ENCODE results near the gene TBC1D5.

TBC1D5 gene

GRCh38 chr3:17151598-17152373 lies 590.6 kb downstream of the TBC1D5 start:
- Histone ChIP-seq H3K27me3 (ENCODE audit: control insufficient read depth, insufficient read depth, low read length) (no peaks in the 10 kb centered on the region), H3K9ac (ENCODE audit: low read length) (no peak overlapping the region), H3K36me3 (ENCODE audit: control insufficient read depth, low read depth, low read length) (no peaks in the 10 kb centered on the region), H3K4me1 (ENCODE audit: control insufficient read depth, low read depth, low read length) (no peaks in the 10 kb centered on the region), H3K4me3 (ENCODE audit: low read length) (no peak overlapping the region), H3K27ac (ENCODE audit: low read length) (no peak overlapping the region), H3K9me3 (ENCODE audit: control insufficient read depth, low read depth, low read length) (no peaks in the 10 kb centered on the region)

GRCh38 chr3:17149076-17149475 lies 593.4 kb downstream of the TBC1D5 start:
- H3K36me3 ChIP-seq (ENCODE audit: control insufficient read depth, low read depth, low read length): no peaks in the 10 kb centered on the region
- no peak overlapping the region for H3K27ac ChIP-seq (ENCODE audit: low read length)
- H3K4me3 ChIP-seq (ENCODE audit: low read length): no peak overlapping the region
- peaks cover 2% of the 10 kb centered on the region for H3K4me1 ChIP-seq (ENCODE audit: control insufficient read depth, low read depth, low read length)
- no peak overlapping the region for H3K9ac ChIP-seq (ENCODE audit: low read length)
- no peaks in the 10 kb centered on the region for H3K27me3 ChIP-seq (ENCODE audit: control insufficient read depth, insufficient read depth, low read length)
- H3K9me3 ChIP-seq (ENCODE audit: control insufficient read depth, low read depth, low read length): no peaks in the 10 kb centered on the region

DNA sequence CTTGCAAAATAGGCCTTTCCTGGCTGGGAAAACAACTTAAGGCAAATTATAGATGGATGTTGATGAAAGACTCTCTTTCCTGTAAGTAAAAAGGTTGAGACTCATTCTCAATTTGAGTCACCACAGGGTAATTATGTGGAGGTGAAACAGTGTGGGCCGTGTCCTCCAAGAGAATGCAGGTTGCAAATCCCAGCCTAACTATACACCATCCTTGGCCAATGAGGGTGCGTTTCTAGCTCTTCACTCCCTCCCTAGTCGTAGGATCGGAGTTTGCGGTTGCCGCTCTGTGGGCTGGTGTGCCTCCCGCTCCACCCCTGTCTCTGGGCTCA lies 597.8 kb downstream of the TBC1D5 start:
- Histone ChIP-seq H3K9ac (ENCODE audit: low read length) (no peak overlapping the region), H3K4me1 (ENCODE audit: control insufficient read depth, low read depth, low read length) (peaks cover 6% of the 10 kb centered on the region), H3K4me3 (ENCODE audit: low read length) (no peak overlapping the region), H3K9me3 (ENCODE audit: control insufficient read depth, low read depth, low read length) (no peaks in the 10 kb centered on the region), H3K36me3 (ENCODE audit: control insufficient read depth, low read depth, low read length) (no peaks in the 10 kb centered on the region), H3K27ac (ENCODE audit: low read length) (no peak overlapping the region), H3K27me3 (ENCODE audit: control insufficient read depth, insufficient read depth, low read length) (no peaks in the 10 kb centered on the region)

DNA sequence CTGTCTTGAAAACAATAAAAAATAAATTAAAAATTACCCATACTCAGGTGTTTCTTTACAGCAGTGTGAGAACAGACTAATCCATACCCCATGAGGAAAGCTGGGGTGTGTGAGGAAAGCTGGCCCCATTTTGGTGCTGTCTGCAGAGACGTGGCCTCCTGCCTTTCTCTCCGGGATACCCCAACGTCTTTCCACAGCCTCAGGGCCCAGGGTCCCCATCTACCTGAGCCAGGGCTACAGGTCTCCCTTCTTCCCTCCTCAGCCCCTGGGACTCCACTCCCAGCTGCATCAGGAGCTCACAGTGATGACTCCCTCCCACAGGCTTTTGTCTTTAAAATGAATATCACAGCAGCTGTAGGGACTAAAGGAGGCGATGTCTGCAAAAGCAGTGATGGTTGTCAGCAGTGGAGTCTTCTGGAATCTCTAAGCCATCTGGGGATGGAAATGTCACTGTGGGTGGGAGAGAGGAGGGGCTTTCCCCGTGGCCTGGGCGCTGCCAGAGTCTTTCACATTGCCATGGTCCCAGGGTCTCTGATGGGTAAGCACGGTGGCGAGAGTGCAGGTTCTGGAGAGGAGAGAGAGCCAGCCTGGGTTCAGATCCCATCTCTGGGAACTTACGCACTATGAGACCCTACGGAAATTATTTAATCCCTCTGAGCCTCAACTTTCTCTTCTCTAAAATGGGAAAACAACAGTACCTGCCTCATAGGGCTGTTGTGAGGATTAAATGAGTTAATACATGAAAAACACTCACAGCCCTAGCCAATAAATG lies 598.4 kb downstream of the TBC1D5 start:
- Histone ChIP-seq H3K27ac (ENCODE audit: low read length) (no peak overlapping the region), H3K36me3 (ENCODE audit: control insufficient read depth, low read depth, low read length) (no peaks in the 10 kb centered on the region), H3K9ac (ENCODE audit: low read length) (no peak overlapping the region), H3K27me3 (ENCODE audit: control insufficient read depth, insufficient read depth, low read length) (no peaks in the 10 kb centered on the region), H3K9me3 (ENCODE audit: control insufficient read depth, low read depth, low read length) (no peaks in the 10 kb centered on the region), H3K4me1 (ENCODE audit: control insufficient read depth, low read depth, low read length) (peaks cover 6% of the 10 kb centered on the region), H3K4me3 (ENCODE audit: low read length) (no peak overlapping the region)

- peaks cover 6% of the 10 kb centered on the region for H3K4me1 ChIP-seq (ENCODE audit: control insufficient read depth, low read depth, low read length)
- no peaks in the 10 kb centered on the region for H3K27me3 ChIP-seq (ENCODE audit: control insufficient read depth, insufficient read depth, low read length)
- H3K9ac ChIP-seq (ENCODE audit: low read length): no peak overlapping the region
- H3K36me3 ChIP-seq (ENCODE audit: control insufficient read depth, low read depth, low read length): no peaks in the 10 kb centered on the region
- no peaks in the 10 kb centered on the region for H3K9me3 ChIP-seq (ENCODE audit: control insufficient read depth, low read depth, low read length)
- no peak overlapping the region for H3K4me3 ChIP-seq (ENCODE audit: low read length)
- H3K27ac ChIP-seq (ENCODE audit: low read length): no peak overlapping the region
Observed at GRCh38 chr3:17142516-17142915, 599.9 kb downstream of the TBC1D5 start.

DNA sequence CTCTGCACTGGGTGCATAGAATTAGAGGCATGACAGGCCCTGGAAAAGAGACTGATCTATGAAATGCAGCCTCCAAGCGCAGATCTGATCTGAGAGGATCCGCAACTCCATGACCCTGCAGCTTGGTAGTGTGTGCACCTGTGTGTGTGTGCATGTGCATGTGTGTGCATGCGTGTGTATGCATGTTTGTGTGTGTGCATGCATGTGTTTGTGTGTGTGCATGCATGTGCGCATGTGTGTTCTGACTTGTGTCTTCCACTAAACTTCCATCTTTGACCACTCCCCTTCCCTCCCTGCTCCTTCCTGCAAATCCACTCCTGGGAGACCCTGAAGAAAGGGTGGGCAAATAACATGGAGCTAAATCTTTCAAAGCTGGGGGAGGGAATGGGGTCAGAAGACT lies 600.7 kb downstream of the TBC1D5 start:
- Histone ChIP-seq H3K4me3 (ENCODE audit: low read length) (no peak overlapping the region), H3K9ac (ENCODE audit: low read length) (no peak overlapping the region), H3K27me3 (ENCODE audit: control insufficient read depth, insufficient read depth, low read length) (no peaks in the 10 kb centered on the region), H3K36me3 (ENCODE audit: control insufficient read depth, low read depth, low read length) (no peaks in the 10 kb centered on the region), H3K4me1 (ENCODE audit: control insufficient read depth, low read depth, low read length) (peaks cover 6% of the 10 kb centered on the region), H3K9me3 (ENCODE audit: control insufficient read depth, low read depth, low read length) (no peaks in the 10 kb centered on the region), H3K27ac (ENCODE audit: low read length) (no peak overlapping the region)

- no peak overlapping the region for H3K27ac ChIP-seq (ENCODE audit: low read length)
- no peaks in the 10 kb centered on the region for H3K27me3 ChIP-seq (ENCODE audit: control insufficient read depth, insufficient read depth, low read length)
- no peak overlapping the region for H3K9ac ChIP-seq (ENCODE audit: low read length)
- no peaks in the 10 kb centered on the region for H3K36me3 ChIP-seq (ENCODE audit: control insufficient read depth, low read depth, low read length)
- H3K9me3 ChIP-seq (ENCODE audit: control insufficient read depth, low read depth, low read length): no peaks in the 10 kb centered on the region
- no peak overlapping the region for H3K4me3 ChIP-seq (ENCODE audit: low read length)
- peaks cover 6% of the 10 kb centered on the region for H3K4me1 ChIP-seq (ENCODE audit: control insufficient read depth, low read depth, low read length)
Observed at GRCh38 chr3:17140670-17141505, 601.5 kb downstream of the TBC1D5 start.

DNA sequence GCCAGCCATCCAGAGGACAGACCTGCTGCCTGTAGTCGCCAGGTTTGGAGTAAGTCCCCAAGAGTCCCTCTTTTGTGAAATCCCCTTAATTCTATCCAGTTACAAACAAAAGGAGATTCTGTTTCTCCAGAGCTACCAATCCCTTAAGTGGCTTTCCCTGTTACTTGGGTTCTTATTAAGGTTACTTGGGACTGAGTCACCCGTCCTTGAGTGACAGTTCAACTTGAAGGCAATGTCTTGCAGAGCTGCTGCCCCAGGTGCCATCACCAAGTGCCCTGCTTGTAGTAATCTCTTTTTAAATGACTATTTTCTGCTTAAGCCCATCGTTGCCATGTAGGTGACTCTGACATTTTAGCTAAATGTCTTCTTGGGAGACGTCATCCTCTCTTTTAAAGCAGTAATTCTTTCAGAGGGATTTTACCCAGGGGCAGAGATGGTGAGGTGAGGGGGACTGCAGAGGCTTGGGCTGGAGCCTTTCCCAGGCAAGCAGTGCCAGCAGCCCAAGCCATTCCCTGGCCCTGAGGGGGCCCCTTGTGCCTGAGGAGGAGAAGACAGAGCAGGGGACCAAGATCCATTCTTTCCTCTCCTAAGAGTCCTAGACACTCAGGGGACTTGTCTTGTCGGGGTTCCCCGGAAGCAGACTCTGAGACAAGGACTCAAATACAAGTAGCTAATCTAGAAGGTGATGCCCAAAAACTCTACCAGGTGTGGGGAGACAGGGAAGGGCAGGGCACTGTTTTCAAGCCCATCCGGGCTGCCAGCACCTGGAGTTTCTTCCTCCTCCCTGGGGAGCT lies 604.0 kb downstream of the TBC1D5 start:
- Histone ChIP-seq H3K27ac (ENCODE audit: low read length) (no peak overlapping the region), H3K27me3 (ENCODE audit: control insufficient read depth, insufficient read depth, low read length) (no peaks in the 10 kb centered on the region), H3K36me3 (ENCODE audit: control insufficient read depth, low read depth, low read length) (no peaks in the 10 kb centered on the region), H3K4me3 (ENCODE audit: low read length) (no peak overlapping the region), H3K9ac (ENCODE audit: low read length) (no peak overlapping the region), H3K9me3 (ENCODE audit: control insufficient read depth, low read depth, low read length) (no peaks in the 10 kb centered on the region), H3K4me1 (ENCODE audit: control insufficient read depth, low read depth, low read length) (no peaks in the 10 kb centered on the region)

DNA sequence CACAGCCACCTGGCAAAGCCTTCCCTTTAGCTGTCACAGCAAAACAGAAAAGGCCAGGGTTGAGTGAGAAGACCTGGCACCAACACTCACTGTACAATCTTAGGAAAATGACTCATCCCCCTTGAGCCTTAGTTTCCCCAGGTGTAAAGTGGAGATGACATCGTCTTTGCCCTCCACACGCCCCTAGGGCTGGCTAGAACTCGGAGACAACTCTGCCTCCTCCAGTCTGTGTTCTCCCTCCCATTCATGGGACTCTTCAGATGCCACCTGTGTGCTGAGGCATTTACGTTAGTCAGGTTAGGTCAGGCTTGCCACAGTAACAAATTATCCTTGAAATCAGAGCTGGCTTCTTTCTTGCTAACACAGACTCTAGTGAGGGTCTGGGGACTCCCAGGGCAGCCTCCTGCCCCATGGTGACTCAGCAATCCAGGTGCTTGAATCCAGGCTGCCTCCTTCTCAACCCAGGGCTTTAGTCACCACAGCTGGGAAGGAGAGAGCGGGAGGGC lies 605.1 kb downstream of the TBC1D5 start:
- no peaks in the 10 kb centered on the region for H3K9me3 ChIP-seq (ENCODE audit: control insufficient read depth, low read depth, low read length)
- no peak overlapping the region for H3K4me3 ChIP-seq (ENCODE audit: low read length)
- no peaks in the 10 kb centered on the region for H3K36me3 ChIP-seq (ENCODE audit: control insufficient read depth, low read depth, low read length)
- H3K27me3 ChIP-seq (ENCODE audit: control insufficient read depth, insufficient read depth, low read length): no peaks in the 10 kb centered on the region
- H3K9ac ChIP-seq (ENCODE audit: low read length): no peak overlapping the region
- H3K27ac ChIP-seq (ENCODE audit: low read length): no peak overlapping the region
- H3K4me1 ChIP-seq (ENCODE audit: control insufficient read depth, low read depth, low read length): no peaks in the 10 kb centered on the region

GRCh38 chr3:17136136-17136721 lies 606.2 kb downstream of the TBC1D5 start:
- Histone ChIP-seq H3K9me3 (ENCODE audit: control insufficient read depth, low read depth, low read length) (no peaks in the 10 kb centered on the region), H3K27ac (ENCODE audit: low read length) (no peak overlapping the region), H3K4me1 (ENCODE audit: control insufficient read depth, low read depth, low read length) (no peaks in the 10 kb centered on the region), H3K9ac (ENCODE audit: low read length) (no peak overlapping the region), H3K27me3 (ENCODE audit: control insufficient read depth, insufficient read depth, low read length) (no peaks in the 10 kb centered on the region), H3K4me3 (ENCODE audit: low read length) (no peak overlapping the region), H3K36me3 (ENCODE audit: control insufficient read depth, low read depth, low read length) (no peaks in the 10 kb centered on the region)
